ENCODE data around the gene SRGAP2B.
"Not testable (repeated sequence)": the region's sequence is repeated elsewhere in the genome, so short reads cannot be mapped to it uniquely, and the experiment has no call there.

The SRGAP2B gene

GRCh38 chr1:145095284-145096057 is at the start of gene SRGAP2B, which contains the start of gene FAM72D:
SRGAP2B (minus strand) TSS chr1:145095328; CDS start chr1:145092901, 2,427 bp downstream.
FAM72D (plus strand) TSS chr1:145095974; CDS start chr1:145096848, 874 bp downstream.
- DNase-seq (ENCODE audit: low read depth) = not testable (repeated sequence)

- DNase-seq (ENCODE audit: low read depth) = not testable (repeated sequence)
Measured at GRCh38 chr1:145144264-145144913, 49.3 kb upstream of the SRGAP2B start.

GRCh38 chr1:145140549-145140948 is 45.4 kb upstream of the SRGAP2B start:
- not testable (repeated sequence) for DNase-seq (ENCODE audit: low read depth)

- not testable (repeated sequence) for DNase-seq (ENCODE audit: low read depth)
Measured at GRCh38 chr1:145134476-145134875, 39.3 kb upstream of the SRGAP2B start.

- not testable (repeated sequence) for DNase-seq (ENCODE audit: low read depth)
Measured at GRCh38 chr1:145128697-145129469, 33.8 kb upstream of the SRGAP2B start.

GRCh38 chr1:145127144-145127543 is 32.0 kb upstream of the SRGAP2B start:
- DNase-seq (ENCODE audit: low read depth) = not testable (repeated sequence)

GRCh38 chr1:145125112-145125511 is 30.0 kb upstream of the SRGAP2B start:
- DNase-seq (ENCODE audit: low read depth) = not testable (repeated sequence)

GRCh38 chr1:145123992-145124641 is 29.0 kb upstream of the SRGAP2B start:
- DNase-seq (ENCODE audit: low read depth) = not testable (repeated sequence)

- not testable (repeated sequence) for DNase-seq (ENCODE audit: low read depth)
Measured at GRCh38 chr1:145123062-145123395, 27.9 kb upstream of the SRGAP2B start.

GRCh38 chr1:145122344-145123061 is 27.4 kb upstream of the SRGAP2B start:
- not testable (repeated sequence) for DNase-seq (ENCODE audit: low read depth)

- not testable (repeated sequence) for DNase-seq (ENCODE audit: low read depth)
Measured at GRCh38 chr1:145119842-145120241, 24.7 kb upstream of the SRGAP2B start.

GRCh38 chr1:145115587-145116493 is 20.7 kb upstream of the SRGAP2B start:
- not testable (repeated sequence) for DNase-seq (ENCODE audit: low read depth)

- not testable (repeated sequence) for DNase-seq (ENCODE audit: low read depth)
Measured at GRCh38 chr1:145114560-145115057, 19.5 kb upstream of the SRGAP2B start.

GRCh38 chr1:145112703-145113102 is 17.6 kb upstream of the SRGAP2B start:
- DNase-seq (ENCODE audit: low read depth) = not testable (repeated sequence)

GRCh38 chr1:145111674-145112073 is 16.5 kb upstream of the SRGAP2B start:
- DNase-seq (ENCODE audit: low read depth) = not testable (repeated sequence)

GRCh38 chr1:145103294-145103693 is 8.2 kb upstream of the SRGAP2B start:
- DNase-seq (ENCODE audit: low read depth) = not testable (repeated sequence)

- not testable (repeated sequence) for DNase-seq (ENCODE audit: low read depth)
Measured at GRCh38 chr1:145101725-145102124, 6.6 kb upstream of the SRGAP2B start.

GRCh38 chr1:145094655-145095211 is 395 bp downstream of the SRGAP2B start:
- not testable (repeated sequence) for DNase-seq (ENCODE audit: low read depth)

- DNase-seq (ENCODE audit: low read depth) = not testable (repeated sequence)
Measured at GRCh38 chr1:145093517-145094149, 1.5 kb downstream of the SRGAP2B start.
